IPS DF 4.7 (cell line): ENCODE measurements around the gene PARP4.
"Not testable (repeated sequence)": the region's sequence is repeated elsewhere in the genome, so short reads cannot be mapped to it uniquely, and the experiment has no call there.

ENCODE experiments used
- DNase-seq: peaks from one replicate; pipeline ENCODE4 v3.0.0-alpha.2; 2013; ENCODE audit warnings: low spot score; ENCODE audit errors: extremely low read depth

PARP4 gene

DNA sequence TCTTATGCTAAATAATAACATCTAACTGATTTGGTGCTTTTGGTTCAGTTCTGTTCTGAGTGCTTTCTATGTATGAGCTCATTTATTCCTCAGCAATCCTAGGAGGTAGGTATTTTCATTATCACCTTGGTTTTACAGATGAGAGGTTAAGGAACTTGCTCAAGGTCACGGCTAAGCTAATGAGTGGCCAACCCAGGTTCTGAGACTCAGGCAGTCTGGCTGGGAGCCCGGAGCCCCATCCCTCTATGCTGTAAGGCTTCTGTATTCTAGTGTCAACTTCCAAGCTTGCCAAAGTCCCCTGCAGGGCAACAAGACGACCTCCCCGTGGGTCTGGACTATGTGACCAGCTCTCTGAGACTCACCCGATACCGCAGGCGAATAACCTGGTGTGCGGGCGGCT lies 60.5 kb downstream of the PARP4 start:
- no peak for DNase-seq

DNA sequence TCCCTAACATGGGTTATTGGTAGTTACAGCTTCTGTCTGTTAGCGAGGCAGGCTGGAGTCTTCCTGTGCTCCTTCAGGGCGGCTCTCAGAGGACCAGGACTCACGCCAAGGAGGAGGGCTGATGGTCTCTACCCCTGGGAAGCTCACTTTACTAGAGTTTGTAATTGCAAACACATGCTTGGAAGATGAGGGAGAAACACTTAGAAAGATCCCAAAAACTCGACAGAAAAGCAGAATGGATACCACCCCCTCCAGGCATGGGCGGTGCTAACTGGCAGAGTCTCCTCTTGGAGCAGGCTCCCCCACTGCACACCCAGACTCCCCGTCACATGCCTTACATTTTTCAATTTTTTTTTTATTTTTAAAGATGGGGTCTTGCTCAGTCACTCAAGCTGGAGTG lies 62.0 kb downstream of the PARP4 start:
- no peak for DNase-seq

DNA sequence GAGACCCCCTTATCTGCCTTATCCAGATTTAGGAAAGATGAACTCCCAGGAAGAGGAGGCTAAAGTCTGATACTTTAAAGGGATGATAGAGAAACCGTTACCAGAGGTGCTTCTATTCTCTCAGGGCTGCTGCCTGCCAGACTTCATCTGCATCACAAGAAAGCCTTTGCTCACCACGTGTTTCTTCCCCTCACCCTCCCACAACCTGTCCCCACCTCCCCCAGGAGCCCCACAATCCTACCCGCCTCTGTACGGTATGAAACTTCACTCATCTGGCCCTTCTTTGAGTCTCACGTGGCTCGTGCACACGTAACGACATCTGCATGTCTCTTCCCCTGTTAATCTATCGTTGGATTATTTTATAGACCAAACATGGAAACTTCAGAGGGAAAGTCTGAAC lies 67.7 kb downstream of the PARP4 start:
- DNase-seq = not testable (repeated sequence)

DNA sequence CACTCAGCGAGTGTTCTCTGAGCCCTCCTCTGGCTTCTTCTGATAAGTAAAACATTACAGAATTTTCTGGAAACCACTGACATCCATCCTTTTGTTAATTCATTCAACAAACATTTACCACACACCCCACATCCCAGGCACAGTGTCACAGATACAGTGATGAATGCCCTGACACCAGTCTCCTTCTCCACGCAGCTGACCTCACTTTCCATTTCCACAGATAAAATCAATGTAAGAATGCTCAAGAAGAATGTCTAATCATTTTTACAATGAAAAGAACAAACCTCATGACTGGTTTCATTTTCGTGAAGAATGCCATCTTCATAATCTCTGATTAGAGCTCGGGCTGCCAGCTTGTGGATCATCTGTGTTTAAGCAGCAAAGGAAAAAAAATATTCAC lies 69.2 kb downstream of the PARP4 start:
- no peak for DNase-seq

DNA sequence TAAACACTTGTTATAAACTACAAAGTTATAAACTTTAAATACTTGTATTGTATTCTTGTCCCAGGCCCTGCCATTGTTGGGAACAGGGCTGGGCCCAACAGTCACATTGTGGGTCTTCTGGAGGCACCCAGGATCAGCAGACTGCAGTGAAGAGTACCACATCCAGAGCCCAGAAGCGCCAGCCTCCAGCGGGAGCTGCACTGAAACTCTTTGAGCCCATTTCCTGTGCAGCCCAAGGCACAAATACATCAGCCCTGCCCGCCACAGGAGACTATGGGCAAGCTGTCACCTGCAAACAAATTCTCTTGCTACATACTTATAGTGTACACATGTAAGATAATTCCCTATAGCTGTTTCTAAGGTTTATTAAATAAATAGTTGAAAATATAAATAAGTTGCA lies 86.5 kb downstream of the PARP4 start:
- DNase-seq = not testable (repeated sequence)

DNA sequence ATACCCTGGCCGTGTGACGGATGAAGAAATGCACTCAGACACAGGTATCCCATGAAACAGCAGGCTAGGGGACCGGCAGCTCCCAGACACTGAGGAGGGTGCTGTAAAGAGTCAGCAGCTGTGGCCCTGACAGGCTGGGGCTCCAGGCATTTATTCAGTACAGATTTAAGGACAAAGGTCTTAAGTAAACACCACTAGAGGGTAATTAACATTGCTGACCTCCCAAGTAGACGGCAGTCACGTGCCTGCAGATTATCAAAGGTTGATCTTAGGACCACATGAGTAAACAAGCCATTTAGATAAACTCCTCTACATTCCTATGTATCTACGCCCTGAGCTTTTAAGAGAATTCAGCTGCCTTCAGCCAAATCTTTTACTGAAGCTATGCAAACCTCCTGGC lies 92.9 kb downstream of the PARP4 start:
- DNase-seq = not testable (repeated sequence)

DNA sequence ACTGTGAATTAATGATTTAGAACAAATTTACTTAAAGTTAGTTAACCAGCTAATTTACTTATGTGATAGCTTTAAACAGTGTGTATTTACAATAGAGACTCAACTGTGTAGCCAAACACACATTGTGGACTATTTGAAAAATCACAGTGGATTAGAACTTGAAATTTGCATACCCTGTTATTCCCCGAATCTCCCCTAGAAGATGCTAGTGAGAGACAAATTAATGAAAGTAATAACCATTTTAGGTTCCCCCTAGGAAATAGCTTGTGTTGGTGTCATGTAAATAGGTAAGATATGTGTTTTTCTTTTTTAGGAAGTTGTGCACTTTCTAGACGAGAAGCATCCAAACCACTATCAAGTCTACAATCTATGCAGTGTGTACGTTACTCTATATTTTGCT lies 104.7 kb downstream of the PARP4 start:
- no peak for DNase-seq

DNA sequence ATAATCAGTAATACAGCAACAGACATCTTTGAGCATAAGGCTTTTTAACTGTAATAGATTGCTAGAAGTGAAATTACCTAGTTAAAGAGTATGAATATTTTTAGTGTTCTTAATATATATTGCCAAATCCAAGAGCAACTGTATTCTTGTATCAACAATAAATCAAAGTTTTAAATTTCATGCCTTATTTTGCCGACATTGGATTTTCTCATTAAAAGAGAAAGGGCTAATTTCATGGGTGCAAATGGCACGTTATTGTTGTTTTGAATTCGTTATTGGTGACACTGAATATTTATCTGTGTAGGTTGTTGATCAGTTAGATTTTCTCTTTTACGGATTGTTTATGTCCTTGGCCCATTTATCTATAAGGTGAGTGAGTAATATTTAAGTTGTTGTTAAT lies 106.1 kb downstream of the PARP4 start:
- no peak for DNase-seq

DNA sequence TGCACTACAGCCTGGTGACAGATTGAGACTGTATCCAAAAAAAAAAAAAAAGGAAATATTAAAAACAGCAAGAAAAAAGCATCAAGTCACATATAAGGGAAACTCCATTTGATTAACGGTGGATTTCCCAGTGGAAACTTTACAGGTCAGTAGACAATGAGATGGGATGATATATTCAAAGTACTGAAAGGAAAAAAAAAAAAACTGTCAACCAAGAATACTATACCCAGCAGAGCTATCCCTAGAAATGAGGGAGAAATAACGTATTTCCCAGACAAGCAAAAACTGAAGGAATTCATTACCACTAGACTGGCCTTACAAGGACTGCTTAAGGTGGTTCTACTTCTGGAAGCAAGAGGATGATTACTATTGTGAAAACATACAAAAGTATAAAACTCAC lies 115.8 kb downstream of the PARP4 start:
- no peak for DNase-seq

DNA sequence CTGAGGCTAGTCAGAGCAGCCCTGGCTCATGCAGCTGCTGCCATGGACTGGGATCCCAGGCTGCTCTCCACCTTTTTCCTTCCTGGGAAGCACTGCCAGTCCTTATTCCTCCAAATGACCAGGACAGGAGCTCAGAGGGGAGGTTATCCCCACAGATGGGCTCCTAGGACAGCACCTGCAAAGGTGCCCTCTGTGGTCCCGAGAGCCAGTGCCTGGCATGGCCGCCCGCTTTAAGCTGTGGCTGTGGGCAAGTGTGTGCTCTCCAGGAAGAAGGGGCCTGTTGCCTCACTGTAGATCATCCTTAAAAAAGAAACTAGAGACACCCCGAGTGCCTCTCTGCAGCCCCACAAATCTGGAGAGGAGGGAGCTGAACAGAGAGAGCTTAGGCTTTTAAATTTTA lies 119.6 kb downstream of the PARP4 start:
- DNase-seq = no peak

DNA sequence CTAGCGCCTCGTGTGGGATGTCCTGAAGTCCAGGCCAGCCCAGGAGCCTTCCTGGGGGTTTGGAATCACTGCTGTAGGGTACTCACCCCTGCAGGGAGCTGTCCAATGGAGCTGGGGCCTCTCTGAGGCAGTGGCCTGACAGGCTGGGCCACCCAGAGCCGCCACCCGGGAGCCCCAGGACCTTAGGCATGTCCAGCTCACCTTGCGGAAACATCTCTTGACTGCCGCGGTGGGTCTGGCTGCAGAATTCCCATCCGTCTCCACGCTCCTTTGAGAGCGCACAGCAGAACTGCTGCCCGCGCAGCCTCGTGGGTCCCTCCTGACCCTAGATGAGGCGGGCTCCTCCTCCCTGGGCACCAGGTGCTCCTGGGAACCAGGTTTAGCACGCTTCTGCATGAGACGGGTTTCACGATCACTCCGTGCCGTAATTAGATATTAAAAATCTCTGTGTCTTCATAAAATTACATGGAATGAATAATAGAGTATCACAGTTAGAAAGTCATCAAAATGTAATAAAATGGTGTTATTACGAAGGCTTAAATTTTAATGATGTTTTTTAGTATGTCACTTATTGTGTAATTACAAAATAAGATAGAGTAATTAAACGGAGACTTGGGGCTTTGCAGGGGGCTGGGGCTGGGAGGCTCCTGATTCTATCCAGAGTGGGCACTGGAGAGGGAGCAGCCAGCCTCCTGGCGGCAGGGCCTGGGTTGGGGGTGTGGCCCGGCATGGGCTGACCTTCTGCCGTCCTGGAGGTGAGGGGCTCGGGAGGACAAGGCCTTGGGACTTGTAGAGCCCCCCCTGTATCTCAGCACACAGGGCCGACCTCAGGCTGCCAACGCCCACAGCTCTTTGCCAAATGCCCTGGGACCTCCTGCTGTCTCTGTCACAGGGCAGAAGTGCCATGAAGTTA lies 120.6 kb downstream of the PARP4 start:
- not testable (repeated sequence) for DNase-seq

DNA sequence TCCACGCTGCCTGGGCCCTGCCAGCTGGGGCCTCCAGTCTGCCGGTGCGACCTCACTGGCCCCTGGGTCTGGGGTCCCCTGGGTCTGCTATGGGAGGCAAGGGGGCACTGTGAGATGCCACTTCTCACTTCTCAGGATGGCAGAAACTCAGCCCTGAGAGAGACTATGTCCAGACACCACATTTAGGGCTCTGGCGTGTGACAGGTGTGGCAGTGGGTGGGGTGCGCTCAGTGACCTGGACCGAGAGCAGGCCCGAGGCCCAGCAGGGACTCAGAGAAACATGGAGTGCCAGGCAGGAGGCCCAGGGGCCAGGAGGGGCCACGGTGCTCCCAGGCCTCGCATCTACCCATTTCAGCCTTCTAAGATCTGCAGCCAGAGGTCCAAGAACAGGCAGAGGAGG lies 121.8 kb downstream of the PARP4 start:
- DNase-seq = not testable (repeated sequence)

DNA sequence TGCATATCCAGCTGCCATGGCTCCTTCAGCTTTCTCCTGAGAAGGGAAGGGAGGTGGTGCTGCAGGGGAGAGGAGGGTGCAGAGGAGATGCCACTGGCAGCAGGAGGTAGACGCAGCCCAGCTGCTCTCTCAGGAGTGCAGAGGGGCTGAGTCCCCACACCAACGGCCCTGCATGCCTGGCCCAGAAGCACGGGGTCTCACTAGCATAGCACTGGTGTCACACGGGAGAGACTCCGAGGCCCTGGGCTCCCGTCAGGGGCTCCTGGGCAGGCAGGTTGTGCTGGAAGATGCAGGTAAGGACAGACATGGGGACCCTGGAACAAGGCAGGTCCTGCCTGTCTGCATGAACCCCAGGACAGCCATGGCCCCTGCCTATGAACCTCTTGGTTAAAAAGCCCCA lies 123.1 kb downstream of the PARP4 start:
- DNase-seq = no peak

DNA sequence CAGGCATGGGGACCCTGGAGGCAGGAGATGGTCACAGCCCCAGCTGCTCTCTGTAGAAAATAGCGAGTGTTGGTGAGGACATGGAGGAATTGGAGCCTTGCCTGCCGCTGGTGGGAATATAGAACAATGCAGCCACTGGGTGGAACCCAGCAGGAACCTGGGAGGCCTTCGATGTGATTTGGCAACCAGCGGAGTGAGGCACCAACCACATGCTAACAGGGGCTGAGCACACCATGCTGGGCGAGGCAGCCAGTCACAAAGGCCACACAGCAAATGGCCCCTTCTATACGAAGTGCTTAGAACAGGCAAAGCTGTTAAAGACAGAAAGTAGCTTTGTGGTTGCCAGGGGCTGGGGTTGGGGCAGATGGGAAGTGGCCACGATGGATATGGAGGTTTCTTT lies 123.8 kb downstream of the PARP4 start:
- not testable (repeated sequence) for DNase-seq

DNA sequence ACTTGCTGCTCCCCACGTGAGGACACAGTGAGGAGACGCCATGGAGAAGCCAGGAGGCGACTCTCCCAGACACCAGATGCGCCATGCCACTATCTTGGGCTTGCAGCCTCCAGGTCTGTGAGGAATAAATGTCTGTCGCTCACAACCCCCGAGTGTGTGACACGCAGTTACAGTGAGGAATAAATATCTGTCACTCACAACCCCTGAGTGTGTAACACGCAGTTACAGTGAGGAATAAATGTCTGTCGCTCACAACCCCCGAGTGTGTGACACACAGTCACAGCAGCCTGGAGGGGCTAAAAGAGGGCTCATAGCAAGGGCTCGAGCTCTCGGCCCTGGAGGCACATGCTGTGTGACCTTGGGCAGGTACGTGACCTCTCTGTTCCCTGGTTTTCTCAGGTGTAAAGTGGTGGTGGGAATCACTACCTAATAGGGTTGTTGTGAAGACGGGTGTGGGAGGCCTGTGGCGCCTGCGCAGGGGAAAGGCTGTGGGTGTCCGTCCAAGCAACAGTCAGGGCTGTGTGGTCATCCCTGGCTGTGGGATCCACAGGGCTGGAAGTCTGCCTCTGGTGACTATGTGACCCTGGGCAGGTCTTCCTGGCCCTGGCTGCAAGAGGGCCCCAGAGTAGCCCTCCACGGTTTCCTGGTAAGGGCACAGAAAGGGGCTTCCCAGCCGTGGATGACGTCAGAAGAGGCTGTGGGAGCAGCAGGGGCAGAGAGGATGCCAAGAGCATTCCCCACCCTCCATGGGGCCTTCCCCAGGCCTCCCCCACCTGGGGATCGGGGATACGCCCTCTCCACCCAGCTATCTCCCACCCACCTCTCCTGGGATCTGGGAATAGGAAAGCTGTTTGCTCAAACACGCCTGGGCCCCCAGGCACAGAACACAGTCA lies 125.5 kb downstream of the PARP4 start:
- DNase-seq = no peak

DNA sequence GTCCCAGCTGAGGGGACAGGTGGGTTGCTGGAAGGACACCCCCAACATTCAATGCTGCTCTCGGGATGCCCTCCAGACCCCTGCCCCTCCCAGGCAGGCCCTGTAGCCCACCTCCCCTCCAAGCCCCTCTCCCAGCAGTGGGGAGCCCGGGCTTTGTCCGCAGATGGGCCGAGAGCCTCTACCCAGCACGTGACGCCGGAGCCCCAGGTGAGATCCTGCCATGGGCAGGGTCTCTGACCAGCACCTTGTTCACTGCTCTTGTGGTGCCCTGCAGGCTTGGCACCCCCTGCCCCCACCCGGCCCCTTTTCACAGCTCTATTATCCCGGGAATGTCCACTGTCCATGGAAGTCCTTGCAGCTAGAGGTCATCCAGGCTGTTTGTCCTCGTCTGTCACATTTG lies 126.7 kb downstream of the PARP4 start:
- no peak for DNase-seq

DNA sequence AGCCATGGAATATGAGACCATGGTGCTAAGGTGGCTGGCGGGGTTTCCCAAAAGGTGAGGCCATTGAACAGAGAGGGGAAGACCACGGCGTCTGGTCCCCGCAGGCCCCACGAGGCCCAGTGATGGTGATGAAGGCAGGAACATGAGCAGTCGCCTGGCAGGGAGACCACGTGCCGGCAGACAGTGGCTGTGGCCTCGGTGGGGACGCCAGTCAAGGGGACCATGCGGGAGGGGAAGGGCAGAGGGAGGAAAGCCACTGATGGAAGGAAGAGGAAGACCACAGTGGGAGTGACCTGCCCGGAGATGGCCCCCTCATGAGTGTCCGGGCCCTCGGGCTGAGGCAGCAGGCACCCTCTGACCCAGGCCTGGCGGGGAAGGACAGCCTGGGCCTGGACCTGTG lies 127.6 kb downstream of the PARP4 start:
- DNase-seq = not testable (repeated sequence)

DNA sequence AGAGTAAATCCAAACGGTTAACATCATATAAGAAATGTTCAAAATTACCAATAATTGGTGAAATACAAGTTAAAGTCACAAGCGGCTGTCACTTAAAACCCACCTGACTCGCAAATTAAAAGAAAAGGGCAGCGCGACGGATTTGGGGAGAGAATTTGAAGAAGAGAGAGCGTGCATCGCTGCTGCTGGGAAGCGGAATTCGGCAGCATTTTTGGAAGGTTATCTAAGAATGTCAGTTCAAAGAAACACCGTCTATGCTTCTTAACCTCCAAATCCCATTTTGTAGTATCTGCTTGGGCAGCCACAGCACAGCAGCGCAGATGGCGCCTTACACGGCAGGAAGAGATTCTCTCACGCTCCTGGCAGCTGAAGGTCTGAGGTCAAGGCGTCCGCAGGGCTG lies 128.5 kb downstream of the PARP4 start:
- DNase-seq = not testable (repeated sequence)

DNA sequence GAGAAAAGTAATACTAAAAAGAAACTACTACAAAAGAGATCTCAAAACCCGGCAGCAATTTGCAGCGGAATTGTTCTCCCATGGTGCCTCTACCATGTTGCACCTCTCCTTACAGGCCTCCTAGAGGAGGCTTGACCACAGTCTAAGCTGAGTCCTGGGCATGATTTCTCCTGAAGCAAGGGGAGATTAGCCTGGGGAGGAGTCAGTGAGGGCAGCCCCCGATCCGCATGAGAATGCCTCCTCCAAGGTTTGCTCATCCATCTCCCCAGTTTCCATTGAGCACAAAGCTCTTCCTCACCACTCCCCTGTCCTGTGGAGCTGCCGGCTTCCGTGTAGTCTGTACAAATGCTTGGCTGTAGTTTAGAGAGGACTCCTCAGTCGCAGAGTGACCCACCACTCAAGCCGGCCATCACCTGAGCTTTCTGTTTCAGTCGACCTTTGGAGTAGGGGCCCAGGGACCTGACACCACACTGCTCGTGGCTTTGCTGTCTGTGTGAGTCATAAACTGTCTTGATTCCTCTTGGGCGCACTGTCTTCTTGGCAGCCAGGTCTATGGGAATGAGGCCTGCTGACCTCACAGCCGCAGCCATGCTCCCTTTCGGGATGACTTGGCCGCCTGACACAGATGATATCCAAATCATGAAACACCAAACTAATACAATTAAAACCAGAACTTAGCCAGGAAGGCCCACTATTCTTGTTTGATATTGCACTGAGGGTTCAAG lies 130.9 kb downstream of the PARP4 start:
- peak; percentile 11 for DNase-seq

DNA sequence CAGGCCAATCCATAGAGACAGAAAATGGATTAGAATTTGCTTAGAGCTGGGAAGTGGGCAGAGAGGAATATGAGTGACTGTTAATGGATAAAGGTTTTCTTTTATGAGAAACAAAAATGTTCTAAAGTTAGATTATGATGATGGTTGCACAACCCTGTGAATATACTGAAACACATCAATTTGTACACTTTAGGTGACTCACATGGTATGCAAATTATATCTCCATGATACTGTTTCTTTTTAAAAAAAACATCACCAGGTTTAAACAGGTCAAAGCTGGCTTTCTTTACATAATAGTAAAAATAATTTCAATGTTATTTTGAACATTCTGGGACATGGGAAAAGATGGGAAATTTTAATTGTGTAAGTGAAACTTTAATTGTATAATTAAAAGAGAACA lies 131.7 kb downstream of the PARP4 start:
- DNase-seq = not testable (repeated sequence)

DNA sequence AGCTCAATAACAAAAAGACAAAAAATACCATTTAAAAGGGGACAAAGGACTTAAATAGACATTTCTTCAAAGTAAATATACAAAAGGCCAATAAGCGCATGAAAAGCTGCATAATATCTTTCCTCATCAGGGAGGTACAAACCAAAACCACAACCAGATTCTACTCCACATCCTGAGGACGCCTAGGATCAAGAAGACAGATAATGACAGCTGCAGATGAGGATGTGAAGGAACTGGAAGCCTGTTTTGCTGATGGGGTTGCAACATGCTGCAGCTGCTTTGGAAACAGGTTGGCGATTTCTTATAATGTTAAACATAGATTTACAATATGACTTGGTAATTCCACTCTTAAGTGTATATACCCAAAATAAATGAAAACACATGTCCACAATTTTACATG lies 132.4 kb downstream of the PARP4 start:
- DNase-seq = not testable (repeated sequence)

DNA sequence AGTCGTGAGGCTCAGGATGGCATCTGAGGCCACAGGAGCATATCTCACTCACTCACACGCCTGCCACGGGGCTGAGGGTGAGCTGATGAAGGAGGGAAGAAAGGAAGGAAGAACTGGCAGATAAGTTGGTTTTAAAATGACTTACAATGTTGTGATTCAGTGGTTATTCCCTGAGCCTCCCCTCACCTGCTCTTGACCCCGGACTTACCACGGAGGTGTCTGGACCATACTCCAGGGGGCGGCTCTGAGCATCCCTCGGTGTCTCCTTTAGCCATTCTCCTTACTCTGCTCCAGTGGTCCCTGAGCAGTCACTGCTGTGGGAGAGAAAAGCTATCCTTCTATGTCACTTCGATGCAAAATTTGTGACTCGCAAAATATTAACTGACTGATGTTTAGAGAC lies 141.3 kb downstream of the PARP4 start:
- not testable (repeated sequence) for DNase-seq
